GM13976 (cell line): ENCODE results near the gene RAPGEF1.
"Not testable (repeated sequence)": the region's sequence is repeated elsewhere in the genome, so short reads cannot be mapped to it uniquely, and the experiment has no call there.

Experiments used
- DNase-seq: peaks from one replicate; pipeline ENCODE4 v3.0.0; 2012; ENCODE audit warnings: low spot score
- CTCF ChIP-seq: IDR thresholded peaks from 2 replicates; pipeline ENCODE4 v1.5.1; 2012; ENCODE audit warnings: borderline replicate concordance, mild to moderate bottlenecking; ENCODE audit not compliant: insufficient read depth; ENCODE audit errors: extremely low read depth, missing control alignments, control extremely low read depth
- in situ Hi-C: fragments of 300-500 bp; cut with MboI; formaldehyde crosslinking; loops from one replicate; pipeline ENCODE4 v1.12.0; 2022; ENCODE audit warnings: low sequenced_read_pairs, mixed read lengths, inconsistent platforms; ENCODE audit not compliant: unreplicated experiment

RAPGEF1 gene

DNA sequence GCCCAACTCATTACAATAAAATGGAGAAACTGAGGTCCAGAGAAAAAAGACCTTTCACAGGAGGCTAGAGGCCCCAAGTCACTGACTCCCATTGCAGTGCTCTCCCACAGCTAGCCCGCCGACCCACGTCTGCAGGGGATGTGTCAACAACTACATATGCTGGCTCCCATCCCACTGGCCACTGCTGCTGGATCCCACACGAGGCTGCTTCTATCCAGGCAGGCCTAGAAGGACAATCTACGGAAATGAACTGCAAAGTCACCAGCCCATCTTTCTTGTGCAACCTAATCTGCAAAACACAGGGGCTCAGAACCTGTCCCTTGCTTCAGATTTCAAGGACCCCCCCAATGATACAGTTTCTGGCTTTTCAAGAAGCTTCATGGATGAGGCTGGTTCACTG, 24.0 kb downstream of the RAPGEF1 start:
- no peak for DNase-seq
- in situ Hi-C loops: no loop called here
- TF ChIP-seq CTCF: no peak

- DNase-seq: no peak
- TF ChIP-seq CTCF: no peak
- in situ Hi-C loops: no loop called here
Measured at GRCh38 chr9:131714821-131715220, 25.1 kb downstream of the RAPGEF1 start.

- in situ Hi-C loops: no loop called here
- no peak for TF ChIP-seq CTCF
- DNase-seq: no peak
Measured at GRCh38 chr9:131714161-131714646, 25.7 kb downstream of the RAPGEF1 start.

GRCh38 chr9:131713016-131713415, 26.9 kb downstream of the RAPGEF1 start:
- DNase-seq: no peak
- in situ Hi-C loops: no loop called here
- no peak for TF ChIP-seq CTCF

GRCh38 chr9:131712151-131712716, 27.6 kb downstream of the RAPGEF1 start:
- no peak for DNase-seq
- TF ChIP-seq CTCF: no peak
- in situ Hi-C loops: no loop called here

DNA sequence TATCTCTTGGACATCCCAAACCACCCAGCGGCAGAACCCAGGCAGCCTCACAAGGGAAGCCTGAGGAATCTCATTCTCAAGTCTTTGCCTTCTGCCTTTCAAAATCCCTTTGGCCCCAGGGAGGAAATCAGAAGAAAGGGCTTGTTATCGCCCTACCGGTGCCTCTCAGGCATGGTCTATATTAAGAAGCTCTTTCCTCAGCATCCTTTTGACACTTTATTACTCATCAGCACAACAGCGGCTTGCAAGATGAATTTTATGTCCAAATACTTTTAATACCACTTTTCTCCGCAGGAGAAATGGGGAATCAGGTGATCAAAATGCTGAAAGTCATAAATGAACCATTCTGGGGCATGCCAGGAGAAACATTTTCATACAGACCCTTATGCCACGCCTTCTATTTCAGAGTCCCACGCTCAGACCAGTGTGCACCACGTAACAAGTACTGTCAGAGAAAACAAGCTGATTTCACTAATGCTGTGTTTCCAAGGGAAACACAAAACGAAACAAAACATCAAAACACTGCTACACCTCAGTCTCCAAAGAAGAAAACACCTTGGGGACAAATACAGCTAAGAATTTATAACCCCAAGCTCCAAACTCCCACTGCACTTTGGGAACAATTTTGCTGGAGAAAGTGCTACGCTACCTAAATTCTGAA, 30.0 kb downstream of the RAPGEF1 start:
- peak; percentile 75 for DNase-seq
- in situ Hi-C loops: no loop called here
- TF ChIP-seq CTCF: no peak

- in situ Hi-C loops, DNase-seq: not testable (repeated sequence)
Measured at GRCh38 chr9:131709010-131709770, 30.7 kb downstream of the RAPGEF1 start.
